Measurements from ENCODE around the gene MTURN. TPM values are rescaled to one million over a fixed set of nuclear protein-coding genes. Genes with fewer than 3 reads are reported as not detected.

Gene MTURN
- total and polyA plus RNA-seq, 9 of the 15 experiments (the other 6 are each of a cell fraction or from before 2014, with no cell fraction given) = 0.94 to 14.8 (median 6.4) TPM

DNA sequence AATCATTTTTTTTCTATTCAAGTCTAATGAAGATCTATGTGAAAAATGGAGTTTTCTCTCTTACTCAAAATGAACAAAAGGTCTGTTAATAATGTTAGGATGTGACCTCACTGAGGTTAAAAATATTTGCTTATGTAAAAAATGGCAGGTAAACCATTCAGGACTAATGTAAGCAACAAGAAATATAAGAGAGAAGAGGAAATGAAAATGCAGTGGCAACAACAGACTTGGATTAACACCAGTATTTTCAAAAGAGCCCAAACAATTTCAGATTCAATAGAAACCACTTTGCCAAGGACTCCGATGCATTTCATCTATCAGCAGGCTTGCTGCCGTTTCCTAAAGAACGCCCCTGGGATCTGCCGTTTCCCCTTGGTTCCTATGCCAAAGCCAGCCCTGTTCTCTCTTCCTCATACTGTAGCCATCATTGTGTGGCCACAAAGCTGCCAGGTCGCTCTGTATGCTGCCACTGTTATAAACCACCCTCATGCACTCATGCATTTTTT lies 66.4 kb downstream of the MTURN start (continued):
- no peak for TF ChIP-seq KDM4B (IDR thresholded peaks at IDR 0.05; ENCODE audit: borderline replicate concordance in 2 of 2, low read depth in 1 of 2)

DNA sequence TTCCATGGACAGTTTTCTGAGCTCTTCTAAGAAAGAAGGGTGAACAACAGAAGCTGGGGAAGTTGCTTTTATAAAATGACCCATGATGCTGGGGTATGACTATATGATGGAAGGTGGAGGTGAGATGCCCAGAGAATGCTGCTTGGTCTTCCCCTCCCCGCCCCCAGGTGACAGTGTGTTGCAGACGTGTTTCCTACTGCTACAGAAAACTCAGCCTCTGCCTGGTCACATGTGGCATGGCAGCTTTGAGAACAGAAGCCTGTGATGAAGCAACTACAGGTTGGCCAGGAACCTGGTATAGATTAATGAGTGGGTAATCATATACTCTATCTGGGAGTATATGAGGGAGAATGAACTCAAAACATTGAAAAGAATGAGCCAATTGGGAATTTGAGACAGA lies 67.1 kb downstream of the MTURN start:
- no peaks in the 10 kb centered on the region for H3K9me3 ChIP-seq (replicated peaks; ENCODE audit: control insufficient read depth, insufficient read depth, low read depth, low read length)
- no peak for DNase-seq (ENCODE audit: extremely low read depth in 1 of 4, low spot score in 3 of 4)
- WGBS (ENCODE audit: insufficient coverage, low coverage, missing lambda C conversion rate) = 0% methylated on average over 2 of the region's 2 CpGs
- in situ Hi-C loops (cut with MboI) = no loop called here
- no peaks in the 10 kb centered on the region for H3K79me2 ChIP-seq (ENCODE audit: control insufficient read depth, insufficient read depth, low read length)
- H3K4me2 ChIP-seq (ENCODE audit: insufficient read depth, low read length) = no peak overlapping the region
- no peak overlapping the region for H2AFZ ChIP-seq (ENCODE audit: low read depth, low read length)
- H3K4me3 ChIP-seq = no peak overlapping the region
- H3K9ac ChIP-seq (ENCODE audit: insufficient read depth in 1 of 2, low read depth in 2 of 2, low read length in 2 of 2) = no peak overlapping the region
- H3K36me3 ChIP-seq (ENCODE audit: control insufficient read depth, insufficient read depth, low read length) = no peaks in the 10 kb centered on the region
- H3K27me3 ChIP-seq (ENCODE audit: control insufficient read depth in 2 of 2, insufficient read depth in 2 of 2, low read length in 2 of 2) = peaks cover 16 to 18% of the 10 kb centered on the region in 2 experiments
- TF ChIP-seq DDX20 (tag; IDR thresholded peaks at IDR 0.05; ENCODE audit: low read depth) = no peak
- TF ChIP-seq, protein P1, sequence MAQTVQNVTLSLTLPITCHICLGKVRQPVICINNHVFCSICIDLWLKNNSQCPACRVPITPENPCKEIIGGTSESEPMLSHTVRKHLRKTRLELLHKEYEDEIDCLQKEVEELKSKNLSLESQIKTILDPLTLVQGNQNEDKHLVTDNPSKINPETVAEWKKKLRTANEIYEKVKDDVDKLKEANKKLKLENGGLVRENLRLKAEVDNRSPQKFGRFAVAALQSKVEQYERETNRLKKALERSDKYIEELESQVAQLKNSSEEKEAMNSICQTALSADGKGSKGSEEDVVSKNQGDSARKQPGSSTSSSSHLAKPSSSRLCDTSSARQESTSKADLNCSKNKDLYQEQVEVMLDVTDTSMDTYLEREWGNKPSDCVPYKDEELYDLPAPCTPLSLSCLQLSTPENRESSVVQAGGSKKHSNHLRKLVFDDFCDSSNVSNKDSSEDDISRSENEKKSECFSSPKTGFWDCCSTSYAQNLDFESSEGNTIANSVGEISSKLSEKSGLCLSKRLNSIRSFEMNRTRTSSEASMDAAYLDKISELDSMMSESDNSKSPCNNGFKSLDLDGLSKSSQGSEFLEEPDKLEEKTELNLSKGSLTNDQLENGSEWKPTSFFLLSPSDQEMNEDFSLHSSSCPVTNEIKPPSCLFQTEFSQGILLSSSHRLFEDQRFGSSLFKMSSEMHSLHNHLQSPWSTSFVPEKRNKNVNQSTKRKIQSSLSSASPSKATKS (CRISPR knock-in tag; IDR thresholded peaks at IDR 0.05) = no peak
- TF ChIP-seq, protein P2, sequence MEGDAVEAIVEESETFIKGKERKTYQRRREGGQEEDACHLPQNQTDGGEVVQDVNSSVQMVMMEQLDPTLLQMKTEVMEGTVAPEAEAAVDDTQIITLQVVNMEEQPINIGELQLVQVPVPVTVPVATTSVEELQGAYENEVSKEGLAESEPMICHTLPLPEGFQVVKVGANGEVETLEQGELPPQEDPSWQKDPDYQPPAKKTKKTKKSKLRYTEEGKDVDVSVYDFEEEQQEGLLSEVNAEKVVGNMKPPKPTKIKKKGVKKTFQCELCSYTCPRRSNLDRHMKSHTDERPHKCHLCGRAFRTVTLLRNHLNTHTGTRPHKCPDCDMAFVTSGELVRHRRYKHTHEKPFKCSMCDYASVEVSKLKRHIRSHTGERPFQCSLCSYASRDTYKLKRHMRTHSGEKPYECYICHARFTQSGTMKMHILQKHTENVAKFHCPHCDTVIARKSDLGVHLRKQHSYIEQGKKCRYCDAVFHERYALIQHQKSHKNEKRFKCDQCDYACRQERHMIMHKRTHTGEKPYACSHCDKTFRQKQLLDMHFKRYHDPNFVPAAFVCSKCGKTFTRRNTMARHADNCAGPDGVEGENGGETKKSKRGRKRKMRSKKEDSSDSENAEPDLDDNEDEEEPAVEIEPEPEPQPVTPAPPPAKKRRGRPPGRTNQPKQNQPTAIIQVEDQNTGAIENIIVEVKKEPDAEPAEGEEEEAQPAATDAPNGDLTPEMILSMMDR (IDR thresholded peaks at IDR 0.05 in 2 of 3, conservative IDR thresholded peaks at IDR 0.05 in 1 of 3; ENCODE audit: insufficient read depth in 2 of 3, low read depth in 1 of 3, low read length in 3 of 3) = 0 out of 6 replicates have a peak, but pooled peaks of 1 of the 3 experiments have one; percentile 7
- no peaks in the 10 kb centered on the region for H3K4me1 ChIP-seq (replicated peaks in 1 of 2; ENCODE audit: control insufficient read depth in 2 of 2, insufficient read depth in 2 of 2, low read length in 2 of 2)
- no peaks in the 10 kb centered on the region for H3K9me1 ChIP-seq (ENCODE audit: control insufficient read depth, insufficient read depth, low read length)
- no TSS peak for BruUV-seq (replicated peaks)
- ChIA-PET POLR2A (no interaction called here), CTCF (ENCODE audit: low intra/inter-chr PET ratio) (no interaction called here)
- no peak for FAIRE-seq
- H4K20me1 ChIP-seq (replicated peaks; ENCODE audit: control insufficient read depth, insufficient read depth, low read length) = no peaks in the 10 kb centered on the region
- intact Hi-C loops (cut with micrococcal nuclease) = no loop called here
- no peak overlapping the region for H3K27ac ChIP-seq (ENCODE audit: extremely low read depth, low read depth, low read length)
- no peak for ATAC-seq
